Mucosa of rectum (tissue), 2 donors: Measurements from ENCODE around the gene WNT9B.

Experiments
- H3K27ac ChIP-seq, 2 donors: one replicate each; pipeline ENCODE4 v1.7.0; 2013; ENCODE audit warnings: inconsistent platforms in 2 of 2, low read depth in 2 of 2, low read length in 2 of 2
- H3K27me3 ChIP-seq, 2 donors: one replicate each; pipeline ENCODE4 v1.7.0; 2013; ENCODE audit warnings: low read length in 2 of 2; ENCODE audit not compliant: control insufficient read depth in 2 of 2, insufficient read depth in 2 of 2
- H3K36me3 ChIP-seq, 2 donors: one replicate each; pipeline ENCODE4 v1.7.0; 2013; ENCODE audit warnings: low read length in 2 of 2; ENCODE audit not compliant: control insufficient read depth in 2 of 2, insufficient read depth in 2 of 2
- H3K4me1 ChIP-seq, 2 donors: one replicate each; pipeline ENCODE4 v1.7.0; 2013; ENCODE audit warnings: low read length in 2 of 2, mild to moderate bottlenecking in 1 of 2; ENCODE audit not compliant: control insufficient read depth in 2 of 2, insufficient read depth in 2 of 2
- H3K4me3 ChIP-seq, 2 donors: one replicate each; pipeline ENCODE4 v1.7.0; 2013; ENCODE audit warnings: low read length in 2 of 2
- H3K9ac ChIP-seq, 2 donors: one replicate each; pipeline ENCODE4 v1.7.0; 2013; ENCODE audit warnings: low read length in 2 of 2, low read depth in 1 of 2, mild to moderate bottlenecking in 1 of 2
- H3K9me3 ChIP-seq, 2 donors: one replicate each; pipeline ENCODE4 v1.7.0; 2013; ENCODE audit warnings: low read length in 2 of 2; ENCODE audit not compliant: control insufficient read depth in 2 of 2
- donor health status: healthy.
- donor health status: Normal muscosa, but diverticular disease.

Gene WNT9B

DNA sequence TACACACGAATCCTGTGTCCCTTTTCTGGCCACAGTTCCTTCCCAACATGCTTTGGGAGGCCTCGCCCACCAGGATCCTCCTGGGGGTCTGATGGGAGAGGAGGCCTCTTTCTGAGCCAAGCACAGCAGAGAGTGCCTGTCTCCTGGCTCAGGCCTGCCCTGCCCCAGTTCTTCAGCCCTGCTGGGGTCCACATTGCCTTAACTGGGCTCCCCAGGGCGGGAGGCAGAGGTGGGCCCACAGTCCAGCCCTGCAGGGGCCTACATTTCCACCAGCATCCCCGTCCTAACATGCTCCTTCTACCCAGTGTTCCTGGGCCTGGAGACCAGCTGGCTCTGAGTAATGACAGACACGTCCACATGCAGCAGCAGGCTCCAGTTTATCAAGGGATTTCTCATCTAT, 29.6 kb downstream of the WNT9B start:
- Histone ChIP-seq H3K4me3 (no peak overlapping the region), H3K4me1 (peaks cover 0 to 2% of the 10 kb centered on the region in 2 donors), H3K27ac (no peak overlapping the region), H3K27me3 (peaks cover 0 to 4% of the 10 kb centered on the region in 2 donors), H3K36me3 (no peaks in the 10 kb centered on the region), H3K9ac (no peak overlapping the region), H3K9me3 (no peaks in the 10 kb centered on the region)

DNA sequence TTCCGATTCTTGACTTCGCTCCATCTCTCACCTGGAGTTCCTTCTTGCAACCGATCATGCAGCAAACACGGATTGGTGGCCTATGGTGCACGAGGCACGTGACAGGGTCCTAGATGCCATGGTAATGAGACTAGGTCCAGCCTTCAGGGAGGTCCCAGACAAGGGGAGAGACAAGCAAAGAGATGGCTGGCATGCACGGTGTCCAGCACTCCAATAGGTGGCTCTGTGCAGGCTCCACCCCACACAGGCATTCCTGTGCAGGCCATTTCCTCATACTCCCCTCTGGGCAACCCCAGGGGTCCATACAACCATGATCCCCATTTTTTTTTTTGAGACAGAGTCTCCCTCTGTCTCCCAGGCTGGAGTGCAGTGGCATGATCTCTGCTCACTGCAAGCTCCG, 31.3 kb downstream of the WNT9B start:
- Histone ChIP-seq H3K9ac (no peak overlapping the region), H3K27me3 (peaks cover 0 to 4% of the 10 kb centered on the region in 2 donors), H3K27ac (no peak overlapping the region), H3K36me3 (no peaks in the 10 kb centered on the region), H3K4me3 (no peak overlapping the region), H3K4me1 (peaks cover 0 to 2% of the 10 kb centered on the region in 2 donors), H3K9me3 (no peaks in the 10 kb centered on the region)

DNA sequence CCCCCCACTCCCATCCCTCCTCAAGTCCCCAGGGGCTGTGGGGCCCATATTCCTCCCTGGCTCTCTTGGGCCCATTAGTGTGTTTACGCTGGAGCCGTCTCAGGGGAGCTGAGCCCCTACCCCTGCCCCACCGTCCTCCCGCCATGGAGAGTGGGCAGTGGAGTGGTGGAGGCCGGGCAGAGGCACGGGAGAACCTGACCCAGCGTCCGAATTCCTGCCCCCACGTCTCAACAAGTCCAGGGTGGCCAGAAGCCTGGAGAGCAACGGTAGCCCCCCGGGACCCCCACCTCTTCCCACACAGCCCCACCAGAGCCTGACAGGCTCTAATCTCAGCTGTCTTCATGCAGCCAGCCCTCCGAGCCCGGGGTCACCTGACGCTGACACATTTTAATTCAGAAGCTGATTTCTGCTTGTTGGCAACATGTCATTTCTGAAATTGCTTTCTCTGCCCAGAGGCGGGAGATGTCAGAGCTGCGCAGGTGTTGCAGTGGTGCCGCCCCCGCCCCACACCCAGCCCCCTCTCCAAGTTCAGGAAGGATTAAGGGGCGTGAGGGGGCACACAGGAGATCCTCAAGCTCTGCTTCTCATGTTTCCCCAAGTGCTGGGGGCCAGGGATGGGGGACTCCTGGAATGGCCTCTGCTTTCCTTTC, 32.6 kb downstream of the WNT9B start:
- no peak overlapping the region for H3K4me3 ChIP-seq
- no peaks in the 10 kb centered on the region for H3K4me1 ChIP-seq

DNA sequence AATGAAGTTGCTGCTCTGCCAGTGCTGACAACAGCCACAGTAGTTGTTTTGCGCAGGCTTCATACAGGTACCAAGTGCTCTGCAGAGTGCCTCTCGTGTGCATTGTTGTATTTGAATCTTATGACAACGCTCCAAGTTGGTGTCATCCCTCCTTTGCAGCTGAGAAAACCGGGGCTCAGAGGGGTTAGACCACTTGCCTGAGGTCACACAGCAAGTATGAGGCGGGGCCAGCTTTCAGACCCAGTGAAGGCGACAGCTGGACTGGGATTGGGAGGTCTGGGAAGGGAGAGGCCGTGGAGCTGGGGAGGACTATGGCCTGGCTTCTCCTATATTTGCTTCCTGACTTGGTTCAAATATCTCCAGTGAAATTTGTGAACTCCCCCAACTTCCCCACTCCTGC, 33.2 kb downstream of the WNT9B start:
- Histone ChIP-seq H3K9ac (no peak overlapping the region), H3K27me3 (peaks cover 4 to 14% of the 10 kb centered on the region in 2 donors), H3K4me3 (no peak overlapping the region), H3K9me3 (no peaks in the 10 kb centered on the region), H3K4me1 (no peaks in the 10 kb centered on the region), H3K36me3 (no peaks in the 10 kb centered on the region), H3K27ac (no peak overlapping the region)

More for the DNA sequence above, 32.6 kb downstream of the WNT9B start:
- peaks cover under 1 to 9% of the 10 kb centered on the region in 2 donors for H3K27me3 ChIP-seq
- H3K36me3 ChIP-seq: no peaks in the 10 kb centered on the region
- no peak overlapping the region for H3K9ac ChIP-seq
- H3K9me3 ChIP-seq: no peaks in the 10 kb centered on the region
- H3K27ac ChIP-seq: no peak overlapping the region

DNA sequence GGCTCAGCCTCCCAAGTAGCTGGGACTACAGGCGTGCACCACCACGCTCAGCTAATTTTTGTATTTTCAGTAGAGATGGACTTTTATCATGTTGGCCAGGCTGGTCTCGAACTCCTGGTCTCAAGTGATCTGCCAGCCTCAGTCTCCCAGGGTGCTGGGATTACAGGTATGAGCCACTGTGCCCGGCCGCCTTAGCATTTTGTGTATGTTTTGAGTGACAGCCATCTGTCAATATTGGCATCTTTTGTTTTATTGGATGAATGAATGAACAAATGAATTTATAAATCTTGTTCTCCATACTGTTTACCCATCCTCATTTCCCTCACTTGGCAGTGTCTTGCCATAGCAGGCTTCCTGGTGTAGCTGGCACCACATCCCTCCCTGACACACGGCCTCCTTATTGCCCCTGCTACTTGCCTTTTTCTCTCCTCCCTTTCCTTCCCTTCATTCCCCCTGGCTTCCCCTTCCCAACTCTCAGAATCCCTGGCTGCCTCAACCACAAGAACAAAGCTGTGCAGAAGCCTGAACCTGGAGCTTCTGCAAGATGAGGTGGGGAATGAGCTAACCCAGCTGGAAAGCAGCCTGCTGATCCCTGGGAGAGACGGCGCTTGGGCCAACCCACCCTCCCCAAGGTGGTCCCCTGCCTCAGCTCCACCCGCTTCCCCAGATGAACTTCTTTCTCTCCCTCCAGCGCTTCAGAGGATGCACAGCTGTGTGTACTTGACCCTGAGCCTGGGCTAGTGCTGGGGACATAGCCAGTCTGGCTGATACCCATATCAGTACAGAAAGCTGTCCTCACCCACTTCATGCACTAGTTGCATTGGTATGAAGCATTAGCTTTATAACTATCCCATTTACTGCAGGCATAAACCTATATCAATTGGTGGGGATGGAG, 34.3 kb downstream of the WNT9B start:
- no peaks in the 10 kb centered on the region for H3K9me3 ChIP-seq
- H3K4me3 ChIP-seq: no peak overlapping the region
- H3K9ac ChIP-seq: no peak overlapping the region
- no peak overlapping the region for H3K27ac ChIP-seq
- no peaks in the 10 kb centered on the region for H3K4me1 ChIP-seq
- peaks cover 4 to 14% of the 10 kb centered on the region in 2 donors for H3K27me3 ChIP-seq
- H3K36me3 ChIP-seq: no peaks in the 10 kb centered on the region

DNA sequence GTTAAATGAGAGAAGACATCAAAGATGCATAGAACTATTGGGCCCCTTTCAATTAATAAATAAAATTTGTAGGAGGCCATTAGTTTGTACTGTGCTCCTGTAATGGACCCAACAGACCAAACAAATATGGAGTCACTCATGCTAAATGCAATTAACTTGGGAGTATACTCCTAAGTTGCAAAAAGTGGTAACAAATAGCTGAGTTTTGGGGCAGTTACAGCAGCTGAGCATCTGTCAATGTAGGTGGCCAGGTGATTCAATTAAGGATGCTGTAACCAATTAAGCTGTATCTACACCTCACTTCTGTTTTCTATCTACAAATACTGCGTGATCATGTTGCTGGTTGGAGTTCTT, 34.9 kb downstream of the WNT9B start:
- H3K4me1 ChIP-seq: no peaks in the 10 kb centered on the region
- H3K4me3 ChIP-seq: no peak overlapping the region
- H3K9me3 ChIP-seq: no peaks in the 10 kb centered on the region
- H3K9ac ChIP-seq: no peak overlapping the region
- no peak overlapping the region for H3K27ac ChIP-seq
- H3K27me3 ChIP-seq: peaks cover 6 to 14% of the 10 kb centered on the region in 2 donors
- H3K36me3 ChIP-seq: no peaks in the 10 kb centered on the region

DNA sequence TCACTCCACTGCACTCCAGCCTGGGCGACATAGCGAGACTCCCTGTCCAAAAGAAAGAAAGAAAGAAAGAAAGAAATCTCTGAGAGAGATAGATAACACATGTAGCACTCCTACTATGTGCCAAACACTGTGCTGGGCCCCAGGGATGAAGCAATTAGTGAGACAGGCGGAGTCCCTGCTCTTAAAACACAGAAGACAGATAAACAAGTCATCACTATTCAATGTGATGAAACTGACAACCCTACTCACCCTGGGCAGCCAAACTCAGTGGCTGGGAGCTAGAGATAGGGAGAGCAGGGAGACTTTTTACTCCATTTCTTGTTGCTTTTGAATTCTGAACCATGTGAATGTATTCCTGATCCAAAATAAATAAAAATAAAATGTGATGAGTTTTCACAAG, 36.3 kb downstream of the WNT9B start:
- no peaks in the 10 kb centered on the region for H3K36me3 ChIP-seq
- H3K27ac ChIP-seq: no peak overlapping the region
- no peaks in the 10 kb centered on the region for H3K9me3 ChIP-seq
- peaks cover 9 to 18% of the 10 kb centered on the region in 2 donors for H3K27me3 ChIP-seq
- no peak overlapping the region for H3K4me3 ChIP-seq
- H3K4me1 ChIP-seq: no peaks in the 10 kb centered on the region
- H3K9ac ChIP-seq: no peak overlapping the region

DNA sequence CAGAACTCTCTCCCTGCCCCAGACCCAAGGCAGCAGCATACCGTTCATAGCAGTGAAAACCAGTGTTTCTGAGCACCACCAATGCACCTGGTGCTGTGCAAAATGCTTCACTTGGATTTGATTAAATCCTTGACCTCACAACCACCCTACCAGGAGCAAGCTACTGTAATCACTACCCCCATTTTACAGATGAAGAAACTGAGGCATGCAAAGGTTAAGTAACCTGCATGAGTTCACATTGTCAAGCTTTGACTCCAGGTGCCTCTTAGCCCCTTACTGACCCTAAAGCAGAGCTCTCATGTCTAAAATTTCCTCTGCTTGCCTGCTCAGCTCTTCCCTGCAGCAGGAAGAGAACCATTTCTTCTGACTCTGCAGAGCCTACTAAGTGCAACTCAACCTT, 37.3 kb downstream of the WNT9B start:
- H3K9me3 ChIP-seq: no peaks in the 10 kb centered on the region
- H3K4me1 ChIP-seq: no peaks in the 10 kb centered on the region
- no peaks in the 10 kb centered on the region for H3K36me3 ChIP-seq
- no peak overlapping the region for H3K9ac ChIP-seq
- H3K27me3 ChIP-seq: peaks cover 13 to 18% of the 10 kb centered on the region in 2 donors
- no peak overlapping the region for H3K4me3 ChIP-seq
- H3K27ac ChIP-seq: no peak overlapping the region

DNA sequence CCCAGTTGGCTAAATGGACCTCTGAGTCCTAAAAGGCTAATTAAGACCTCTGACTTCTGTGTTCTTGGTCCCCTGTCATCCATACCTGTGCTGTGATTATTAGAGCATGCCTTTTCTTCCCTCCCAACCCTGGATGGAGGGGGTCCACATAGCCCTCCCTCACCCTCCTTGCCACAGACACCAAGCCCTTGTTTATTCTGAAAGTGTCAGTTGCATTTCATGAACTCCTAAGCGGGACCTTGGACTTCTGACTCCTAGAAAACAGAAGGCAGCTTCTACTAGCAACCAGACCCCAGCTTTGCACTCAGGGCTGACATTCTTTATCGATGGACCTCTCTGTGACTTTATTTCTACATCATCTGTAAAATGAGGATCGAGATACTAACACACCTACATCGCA, 38.1 kb downstream of the WNT9B start:
- Histone ChIP-seq H3K9me3 (no peaks in the 10 kb centered on the region), H3K36me3 (no peaks in the 10 kb centered on the region), H3K27ac (no peak overlapping the region), H3K4me1 (no peaks in the 10 kb centered on the region), H3K4me3 (no peak overlapping the region), H3K9ac (no peak overlapping the region), H3K27me3 (peaks cover 13 to 18% of the 10 kb centered on the region in 2 donors)

DNA sequence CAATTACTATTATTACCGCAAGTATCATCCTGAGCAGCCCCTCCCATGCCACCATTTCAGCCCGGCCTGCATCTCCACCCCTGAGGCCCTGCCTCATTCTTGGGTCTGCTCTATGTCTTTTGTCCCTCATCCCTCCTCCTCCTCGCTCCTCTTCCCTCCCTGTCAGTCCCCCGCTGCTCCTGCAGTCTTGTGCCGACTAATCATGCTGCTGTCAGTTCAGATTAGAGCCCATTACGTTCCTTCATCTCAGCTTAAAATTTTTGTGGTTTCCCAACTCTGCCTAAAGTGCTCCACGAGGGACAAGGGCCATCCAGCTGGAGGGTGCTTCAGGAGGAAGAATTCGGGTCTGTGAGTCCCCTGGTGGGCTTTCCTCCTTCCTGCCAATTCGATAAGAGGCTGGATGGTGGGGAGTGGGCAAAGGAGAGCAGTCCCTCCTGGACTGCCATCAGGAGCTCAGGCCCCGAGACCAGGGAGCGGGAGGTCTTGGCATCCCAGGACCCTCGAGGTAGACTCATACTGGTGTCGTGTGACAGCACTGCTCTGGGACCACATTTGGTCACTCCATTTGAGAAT, 38.7 kb downstream of the WNT9B start:
- Histone ChIP-seq H3K27me3 (peaks cover 13 to 18% of the 10 kb centered on the region in 2 donors), H3K9ac (no peak overlapping the region), H3K4me1 (no peaks in the 10 kb centered on the region)

More for the DNA sequence above, 38.7 kb downstream of the WNT9B start:
- no peaks in the 10 kb centered on the region for H3K9me3 ChIP-seq
- no peak overlapping the region for H3K4me3 ChIP-seq
- no peaks in the 10 kb centered on the region for H3K36me3 ChIP-seq
- no peak overlapping the region for H3K27ac ChIP-seq
